Measurements from ENCODE around the gene ZDHHC9.

DNA sequence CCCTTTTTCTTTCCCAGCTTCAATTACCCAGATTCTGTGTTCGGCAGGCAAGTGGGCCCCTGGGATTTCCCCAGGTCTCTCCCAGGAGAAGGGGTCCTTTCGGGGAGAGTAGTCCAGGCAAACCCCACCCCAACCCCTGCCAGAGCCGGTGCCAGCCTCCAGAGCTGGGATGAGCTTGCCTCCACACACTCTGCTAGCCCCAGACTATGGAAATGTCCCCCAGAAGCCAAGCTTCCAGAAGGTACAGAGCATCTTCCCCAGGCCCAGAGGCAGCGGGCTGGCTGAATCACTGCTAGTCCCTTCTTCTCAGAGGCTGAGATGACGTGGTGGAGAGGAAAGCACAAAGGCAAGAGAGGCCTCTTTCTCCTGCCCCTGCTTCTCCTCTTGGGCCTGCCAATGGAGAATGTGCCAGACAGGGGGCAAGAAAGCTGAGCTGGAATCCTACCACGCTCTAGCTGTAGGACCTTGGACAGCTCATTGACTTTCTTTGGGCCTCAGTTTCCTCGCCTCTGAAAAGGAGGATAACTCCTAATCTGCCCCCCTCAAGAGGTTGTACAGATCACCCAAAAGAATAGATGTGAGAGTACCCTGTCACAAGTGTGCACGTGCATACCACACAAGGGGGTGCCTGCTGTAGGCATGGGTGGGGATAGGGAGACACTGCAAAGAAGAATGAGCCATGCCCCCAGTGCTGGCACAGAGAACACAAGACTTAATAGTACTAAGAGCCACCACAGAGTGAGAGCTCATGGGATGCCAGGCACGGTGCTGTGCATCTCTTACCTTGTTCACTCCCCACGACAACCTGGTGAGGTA, 61.8 kb downstream of the ZDHHC9 start:
- TF ChIP-seq EZH2 (IDR thresholded peaks at IDR 0.05; ENCODE audit: insufficient read depth, low read length): no peak
- TF ChIP-seq, protein P1, sequence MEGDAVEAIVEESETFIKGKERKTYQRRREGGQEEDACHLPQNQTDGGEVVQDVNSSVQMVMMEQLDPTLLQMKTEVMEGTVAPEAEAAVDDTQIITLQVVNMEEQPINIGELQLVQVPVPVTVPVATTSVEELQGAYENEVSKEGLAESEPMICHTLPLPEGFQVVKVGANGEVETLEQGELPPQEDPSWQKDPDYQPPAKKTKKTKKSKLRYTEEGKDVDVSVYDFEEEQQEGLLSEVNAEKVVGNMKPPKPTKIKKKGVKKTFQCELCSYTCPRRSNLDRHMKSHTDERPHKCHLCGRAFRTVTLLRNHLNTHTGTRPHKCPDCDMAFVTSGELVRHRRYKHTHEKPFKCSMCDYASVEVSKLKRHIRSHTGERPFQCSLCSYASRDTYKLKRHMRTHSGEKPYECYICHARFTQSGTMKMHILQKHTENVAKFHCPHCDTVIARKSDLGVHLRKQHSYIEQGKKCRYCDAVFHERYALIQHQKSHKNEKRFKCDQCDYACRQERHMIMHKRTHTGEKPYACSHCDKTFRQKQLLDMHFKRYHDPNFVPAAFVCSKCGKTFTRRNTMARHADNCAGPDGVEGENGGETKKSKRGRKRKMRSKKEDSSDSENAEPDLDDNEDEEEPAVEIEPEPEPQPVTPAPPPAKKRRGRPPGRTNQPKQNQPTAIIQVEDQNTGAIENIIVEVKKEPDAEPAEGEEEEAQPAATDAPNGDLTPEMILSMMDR (IDR thresholded peaks at IDR 0.05; ENCODE audit: insufficient read depth, low read depth, low read length): no peak

Measured in astrocyte (in vitro differentiated cells and primary cell).